Spleen (tissue), 7 donors: ENCODE data around the gene CORO1A.
"Not testable (repeated sequence)": the region's sequence is repeated elsewhere in the genome, so short reads cannot be mapped to it uniquely, and the experiment has no call there.

ENCODE experiments used
- CTCF ChIP-seq, 11 experiments: fragments of 200-600 bp in 7 of 11; fragments of 450-650 bp in 4 of 11; sonication (generic) in 4 of 11; IDR thresholded peaks in 8 of 11; conservative IDR thresholded peaks in 3 of 11; 1 replicate in 7 of 11; 2 replicates in 4 of 11; pipeline versions ENCODE4 v1.4.0 to v1.8.0; 2016 to 2021; ENCODE audit warnings: antibody characterized with exemption in 11 of 11, inconsistent platforms in 4 of 11, mild to moderate bottlenecking in 1 of 11
- POLR2AphosphoS5 ChIP-seq, 3 donors: sonication (generic); formaldehyde crosslinking; IDR thresholded peaks; one replicate each; pipeline ENCODE4 v1.5.1; 2017; ENCODE audit warnings: antibody characterized with exemption in 3 of 3
- donor health status: DM: no; HTN: no; CAD: no; lungs with moderate emphysema.
- donor health status: DM: no; HTN: no; CAD: no.
- donor health status: DM: no; HTN: no; CAD: no.

GRCh38 chr16:30217082-30217481, 33.7 kb downstream of the CORO1A start:
- not testable (repeated sequence) for TF ChIP-seq CTCF (IDR thresholded peaks at IDR 0.05 in 8 of 11, conservative IDR thresholded peaks at IDR 0.05 in 3 of 11); POLR2AphosphoS5 (IDR thresholded peaks at IDR 0.05)
